Measurements from ENCODE around the gene DYNLT1. TPM values are rescaled to one million over a fixed set of nuclear protein-coding genes. Genes with fewer than 3 reads are reported as not detected.

The DYNLT1 gene
- total and polyA plus RNA-seq, 4 donors = 78.6 to 211 (median 90.2) TPM

GRCh38 chr6:158591134-158591809, 53.3 kb downstream of the DYNLT1 start:
- Histone ChIP-seq H3K27ac (ENCODE audit: low read depth in 1 of 2, low read length in 2 of 2) (no peak overlapping the region), H3K4me1 (ENCODE audit: control insufficient read depth in 1 of 2, insufficient read depth in 2 of 2, low read length in 2 of 2) (no peaks in the 10 kb centered on the region), H3K27me3 (ENCODE audit: control insufficient read depth in 1 of 2, insufficient read depth in 2 of 2, low read length in 1 of 2) (no peaks in the 10 kb centered on the region), H3K4me3 (ENCODE audit: low read length in 2 of 2) (no peak overlapping the region), H3K36me3 (ENCODE audit: control insufficient read depth in 1 of 2, insufficient read depth in 2 of 2, low read length in 1 of 2) (peaks cover 0 to 4% of the 10 kb centered on the region in 2 donors), H3K9me3 (ENCODE audit: control insufficient read depth, low read length) (no peaks in the 10 kb centered on the region)
- 90 to 92% methylated on average over 7 of the region's 7 CpGs for WGBS, 2 donors
- intact Hi-C loops (cut with DNase I) = no loop called here
- ATAC-seq (ENCODE audit: low FRiP score) (no peak), DNase-seq (no peak)

DNA sequence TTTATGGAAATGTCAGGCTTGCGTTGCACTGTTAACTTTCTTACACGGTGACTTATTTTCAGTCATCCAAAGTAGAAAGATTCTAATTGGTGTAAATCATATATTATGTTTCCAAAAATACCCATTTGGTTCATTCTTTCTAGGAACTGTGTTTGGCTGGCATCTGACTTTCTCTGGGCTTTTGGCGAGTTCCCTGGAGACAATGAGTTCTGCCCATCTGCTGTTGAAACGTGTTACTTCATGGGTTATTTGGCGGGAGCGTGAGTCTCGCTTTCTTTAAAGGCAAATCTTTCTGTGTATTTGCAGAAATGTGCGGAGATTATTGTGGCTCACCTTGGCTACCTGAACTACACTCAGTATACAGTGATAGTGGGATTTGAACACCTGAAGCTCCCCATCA, 55.2 kb downstream of the DYNLT1 start:
- no peaks in the 10 kb centered on the region for H3K4me1 ChIP-seq (ENCODE audit: control insufficient read depth in 1 of 2, insufficient read depth in 2 of 2, low read length in 2 of 2)
- no peak overlapping the region for H3K4me3 ChIP-seq (ENCODE audit: low read length in 2 of 2)
- no peak overlapping the region for H3K27ac ChIP-seq (ENCODE audit: low read depth in 1 of 2, low read length in 2 of 2)
- no peaks in the 10 kb centered on the region for H3K27me3 ChIP-seq (ENCODE audit: control insufficient read depth in 1 of 2, insufficient read depth in 2 of 2, low read length in 1 of 2)
- intact Hi-C loops (cut with DNase I) = no loop called here
- no peak for DNase-seq
- ATAC-seq (ENCODE audit: low FRiP score) = no peak
- WGBS, 2 donors = 8 to 17% methylated on average over 8 of the region's 8 CpGs
- H3K9me3 ChIP-seq (ENCODE audit: control insufficient read depth, low read length) = no peaks in the 10 kb centered on the region
- H3K36me3 ChIP-seq (ENCODE audit: control insufficient read depth in 1 of 2, insufficient read depth in 2 of 2, low read length in 1 of 2) = peaks cover 4 to 14% of the 10 kb centered on the region in 2 donors

- Histone ChIP-seq H3K36me3 (ENCODE audit: control insufficient read depth in 1 of 2, insufficient read depth in 2 of 2, low read length in 1 of 2) (peaks cover 4 to 12% of the 10 kb centered on the region in 2 donors), H3K27me3 (ENCODE audit: control insufficient read depth in 1 of 2, insufficient read depth in 2 of 2, low read length in 1 of 2) (no peaks in the 10 kb centered on the region), H3K4me1 (ENCODE audit: control insufficient read depth in 1 of 2, insufficient read depth in 2 of 2, low read length in 2 of 2) (no peaks in the 10 kb centered on the region), H3K9me3 (ENCODE audit: control insufficient read depth, low read length) (no peaks in the 10 kb centered on the region), H3K4me3 (ENCODE audit: low read length in 2 of 2) (no peak overlapping the region), H3K27ac (ENCODE audit: low read depth in 1 of 2, low read length in 2 of 2) (no peak overlapping the region)
- DNase-seq = no peak
- 98% methylated on average over 8 of the region's 8 CpGs for WGBS, 2 donors
- intact Hi-C loops (cut with DNase I) = no loop called here
- ATAC-seq (ENCODE audit: low FRiP score) = no peak
Observed at GRCh38 chr6:158586652-158587051, 57.9 kb downstream of the DYNLT1 start.

Small RNA genes within 50 kb of the gene (microRNA-seq; reads per million reads assigned to microRNA genes)
- 0 reads per million in 2 donors for gene MIR7161

Other genes with a start within 250 kb of the DYNLT1 start
- gene TMEM181, start 84.7 kb downstream of the DYNLT1 start, total RNA-seq = 10 to 100 TPM; 23.7 to 25.9 TPM
- gene TMEM181, start 84.7 kb downstream of the DYNLT1 start, polyA plus RNA-seq = 10 to 100 TPM in 1 of 2 donors, 1 to 10 TPM in 1; 7.4 to 12.2 TPM
- 1 to 10 TPM; 3.9 to 4.7 TPM for gene SYTL3, start 5.3 kb upstream of the DYNLT1 start, total RNA-seq
- gene SYTL3, start 5.3 kb upstream of the DYNLT1 start, polyA plus RNA-seq = 1 to 10 TPM in 1 of 2 donors, under 1 TPM in 1; 0.64 to 1.0 TPM
- gene EZR, start 174.6 kb upstream of the DYNLT1 start, total RNA-seq = 10 to 100 TPM; 44.8 to 56.2 TPM
- 100 to 1,000 TPM in 1 of 2 donors, 10 to 100 TPM in 1; 13.4 to 127 TPM for gene EZR, start 174.6 kb upstream of the DYNLT1 start, polyA plus RNA-seq

Data from aorta (tissue), 5 donors.